Caco-2 (cell line): ENCODE measurements around the gene RPH3AL. TPM values are rescaled to one million over a fixed set of nuclear protein-coding genes. Genes with fewer than 3 reads are reported as not detected.

ENCODE experiments used
- BruUV-seq: library from RNA; stranded (reverse); fragments of 400-500 nt; replicated peaks from 2 replicates; lab custom pipeline; 2021; lab: Mats Ljungman, UMichigan
- CTCF ChIA-PET: fragments of 300-600 bp; sonication (Branson Sonifier 250); formaldehyde crosslinking; loops from one replicate; lab custom pipeline; 2022; ENCODE audit warnings: antibody characterized with exemption; lab: Charles Lee
- POLR2A ChIA-PET: fragments of 300-600 bp; sonication (Branson Sonifier 250); formaldehyde crosslinking; loops from one replicate; lab custom pipeline; 2022; ENCODE audit warnings: antibody characterized with exemption; lab: Charles Lee
- DNase-seq, 2 experiments: peaks; one replicate each; pipeline versions ENCODE4 v3.0.0 to v3.0.0-alpha.2; 2020 to 2022
- H3K27me3 ChIP-seq: replicated peaks from 2 replicates; pipeline ENCODE4 v1.6.0; 2011; ENCODE audit warnings: low read length; ENCODE audit not compliant: control insufficient read depth, insufficient read depth
- H3K36me3 ChIP-seq: 2 replicates; pipeline ENCODE4 v1.5.1; 2011; ENCODE audit warnings: low read length; ENCODE audit not compliant: control insufficient read depth, insufficient read depth
- H3K4me1 ChIP-seq: fragments of 250-450 bp; sonication (Bioruptor Pico); 2 replicates; pipeline ENCODE4 v1.5.1; 2020; ENCODE audit warnings: mild to moderate bottlenecking
- H3K4me3 ChIP-seq: 2 replicates; pipeline ENCODE4 v1.5.1; 2011; ENCODE audit warnings: low read depth, mild to moderate bottlenecking, control low read depth, low read length
- H3K9me3 ChIP-seq: fragments of 250-450 bp; sonication (Bioruptor Pico); 2 replicates; pipeline ENCODE4 v1.5.1; 2020; ENCODE audit warnings: mild to moderate bottlenecking, moderate library complexity
- H3K27ac Mint-ChIP-seq: one replicate; pipeline ENCODE4 v1.8.0; 2022; ENCODE audit warnings: mixed read lengths; ENCODE audit not compliant: unreplicated experiment
- H3K27me3 Mint-ChIP-seq: one replicate; pipeline ENCODE4 v1.8.0; 2022; ENCODE audit warnings: mixed read lengths; ENCODE audit not compliant: insufficient read depth, unreplicated experiment
- H3K36me3 Mint-ChIP-seq: one replicate; pipeline ENCODE4 v1.8.0; 2022; ENCODE audit warnings: mild to moderate bottlenecking, mixed read lengths; ENCODE audit not compliant: insufficient read depth, unreplicated experiment
- H3K4me1 Mint-ChIP-seq: one replicate; pipeline ENCODE4 v1.8.0; 2022; ENCODE audit warnings: low read depth, mixed read lengths; ENCODE audit not compliant: unreplicated experiment
- H3K4me3 Mint-ChIP-seq: one replicate; pipeline ENCODE4 v1.8.0; 2022; ENCODE audit warnings: mild to moderate bottlenecking, moderate library complexity, mixed read lengths; ENCODE audit not compliant: unreplicated experiment
- H3K9me3 Mint-ChIP-seq: one replicate; pipeline ENCODE4 v1.8.0; 2022; ENCODE audit warnings: mixed read lengths; ENCODE audit not compliant: unreplicated experiment
- CTCF ChIP-seq, 2 experiments: fragments of 200-600 bp in 1 of 2; IDR thresholded peaks; 1 replicate in 1 of 2; 2 replicates in 1 of 2; pipeline versions ENCODE4 v1.5.1 to v1.8.0; 2011 to 2022; ENCODE audit warnings: antibody characterized with exemption in 1 of 2, control low read depth in 1 of 2, inconsistent platforms in 1 of 2, low read depth in 1 of 2, low read length in 1 of 2, mild to moderate bottlenecking in 1 of 2, moderate library complexity in 1 of 2; ENCODE audit not compliant: insufficient read depth in 1 of 2, severe bottlenecking in 1 of 2, unreplicated experiment in 1 of 2
- intact Hi-C: fragments of 100-400 bp; cut with micrococcal nuclease; formaldehyde crosslinking; loops from one replicate; pipeline ENCODE4 v1.10.0; 2022; ENCODE audit not compliant: unreplicated experiment
- total RNA-seq: library from RNA; stranded (reverse); gene quantifications from 2 replicates; pipeline ENCODE4 v1.2.3, GENCODE V29; 2022

RPH3AL gene
- total RNA-seq, 1 experiment from 2014 or later: 36.0 TPM

- Histone ChIP-seq H3K4me3 (no peak overlapping the region), H3K4me1 (no peaks in the 10 kb centered on the region), H3K9me3 (no peaks in the 10 kb centered on the region), H3K36me3 (peaks cover 6% of the 10 kb centered on the region), H3K27me3 (no peaks in the 10 kb centered on the region)
- no peak for DNase-seq
- H3K4me1 Mint-ChIP-seq: no peaks in the 10 kb centered on the region
- CTCF ChIA-PET: no interaction called here
- H3K36me3 Mint-ChIP-seq: peaks cover 25% of the 10 kb centered on the region
- POLR2A ChIA-PET: no interaction called here
- no peaks in the 10 kb centered on the region for H3K27me3 Mint-ChIP-seq
- H3K27ac Mint-ChIP-seq: no peak overlapping the region
- intact Hi-C loops: no loop called here
- H3K9me3 Mint-ChIP-seq: peaks cover 7% of the 10 kb centered on the region
- no peak for TF ChIP-seq CTCF (IDR thresholded peaks at IDR 0.05; ENCODE audit: insufficient read depth in 1 of 2, low read depth in 1 of 2, low read length in 1 of 2, severe bottlenecking in 1 of 2, unreplicated experiment in 1 of 2)
- no TSS peak for BruUV-seq
- H3K4me3 Mint-ChIP-seq: no peak overlapping the region
These were observed 29.4 kb downstream of the RPH3AL start for GRCh38 chr17:323181-323580.

DNA sequence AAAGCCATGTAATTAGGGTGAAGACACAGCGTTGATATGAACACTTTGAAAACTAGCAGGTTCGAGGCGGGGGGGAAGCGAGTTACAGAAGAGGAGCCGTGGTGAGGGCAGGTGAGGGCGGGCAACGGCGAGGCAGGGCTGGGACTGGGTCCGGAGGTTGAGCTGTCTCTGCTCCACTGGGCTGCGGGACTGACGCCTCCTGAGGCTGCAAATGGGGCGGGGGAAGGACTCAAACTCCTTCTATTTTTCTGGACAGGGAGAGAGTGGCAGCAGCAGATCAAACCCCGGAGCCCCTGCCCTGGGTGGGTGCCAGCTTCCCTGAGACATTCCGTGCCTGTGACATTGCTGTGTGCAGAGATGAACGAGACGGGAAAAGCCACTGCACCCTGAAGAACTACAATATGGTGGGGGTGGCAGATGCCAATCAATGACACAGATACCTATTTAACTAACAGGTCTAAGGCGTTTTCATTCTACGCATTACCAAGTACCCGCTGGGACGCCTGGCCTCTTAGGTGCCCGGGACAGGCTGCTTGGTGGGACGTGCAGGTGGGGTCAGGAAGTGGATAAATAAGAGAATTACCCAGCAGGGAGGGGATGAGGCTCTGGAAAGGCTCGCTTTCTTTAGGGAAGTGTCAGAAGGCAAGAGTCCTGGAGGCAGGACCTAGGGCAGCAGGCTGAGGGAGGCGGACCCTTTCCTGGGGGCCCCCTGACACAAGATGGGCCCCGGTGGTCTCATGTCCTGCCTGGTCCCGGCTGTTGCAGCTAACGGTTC lies 30.4 kb downstream of the RPH3AL start:
- no TSS peak for BruUV-seq
- peaks cover 17% of the 10 kb centered on the region for H3K9me3 Mint-ChIP-seq
- H3K27me3 ChIP-seq: no peaks in the 10 kb centered on the region
- H3K4me1 ChIP-seq: no peaks in the 10 kb centered on the region
- no peaks in the 10 kb centered on the region for H3K27me3 Mint-ChIP-seq
- no peak overlapping the region for H3K27ac Mint-ChIP-seq
- no peak for TF ChIP-seq CTCF (IDR thresholded peaks at IDR 0.05; ENCODE audit: insufficient read depth in 1 of 2, low read depth in 1 of 2, low read length in 1 of 2, severe bottlenecking in 1 of 2, unreplicated experiment in 1 of 2)
- H3K4me3 Mint-ChIP-seq: no peak overlapping the region
- H3K4me3 ChIP-seq: no peak overlapping the region
- H3K36me3 Mint-ChIP-seq: peaks cover 34% of the 10 kb centered on the region
- ChIA-PET CTCF (no interaction called here), POLR2A (no interaction called here)
- no peaks in the 10 kb centered on the region for H3K9me3 ChIP-seq
- intact Hi-C loops: no loop called here
- H3K4me1 Mint-ChIP-seq: no peaks in the 10 kb centered on the region
- H3K36me3 ChIP-seq: peaks cover 5% of the 10 kb centered on the region
- DNase-seq: no peak

DNA sequence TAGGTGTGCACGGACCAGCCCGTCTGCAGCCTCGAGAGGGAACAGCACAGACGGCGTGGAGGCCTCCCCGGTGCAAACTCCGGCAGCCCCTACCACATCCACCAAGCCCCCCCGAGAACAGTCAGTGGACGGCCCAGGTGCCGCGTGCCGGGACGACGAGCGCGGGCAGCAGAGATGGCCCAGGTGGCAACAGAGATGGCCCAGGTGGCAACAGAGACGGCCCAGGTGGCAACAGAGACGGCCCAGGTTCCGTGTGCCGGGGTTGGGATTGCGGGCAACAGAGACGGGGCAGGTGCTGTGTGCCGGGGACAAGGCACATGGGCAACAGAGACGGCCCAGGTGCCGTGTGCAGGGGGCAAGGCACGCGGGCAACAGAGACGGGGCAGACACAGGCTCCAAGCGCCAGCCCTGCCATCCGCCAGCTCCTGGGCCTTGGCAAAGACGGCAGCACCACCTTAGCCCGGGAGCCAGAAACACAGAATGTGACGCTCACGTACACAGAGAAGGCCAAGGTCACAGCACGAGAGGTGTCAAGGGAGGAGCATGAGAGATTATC lies 31.1 kb downstream of the RPH3AL start:
- H3K9me3 ChIP-seq: no peaks in the 10 kb centered on the region
- no peak for TF ChIP-seq CTCF (IDR thresholded peaks at IDR 0.05; ENCODE audit: insufficient read depth in 1 of 2, low read depth in 1 of 2, low read length in 1 of 2, severe bottlenecking in 1 of 2, unreplicated experiment in 1 of 2)
- H3K27me3 Mint-ChIP-seq: no peaks in the 10 kb centered on the region
- CTCF ChIA-PET: no interaction called here
- no peaks in the 10 kb centered on the region for H3K27me3 ChIP-seq
- H3K4me3 ChIP-seq: no peak overlapping the region
- H3K27ac Mint-ChIP-seq: no peak overlapping the region
- intact Hi-C loops: no loop called here
- no peaks in the 10 kb centered on the region for H3K4me1 ChIP-seq
- no peak for DNase-seq
- H3K4me3 Mint-ChIP-seq: no peak overlapping the region
- peaks cover 5% of the 10 kb centered on the region for H3K36me3 ChIP-seq
- H3K9me3 Mint-ChIP-seq: peaks cover 24% of the 10 kb centered on the region
- POLR2A ChIA-PET: no interaction called here
- H3K36me3 Mint-ChIP-seq: peaks cover 42% of the 10 kb centered on the region
- H3K4me1 Mint-ChIP-seq: no peaks in the 10 kb centered on the region
- no TSS peak for BruUV-seq
